ENCODE results near the gene MAEL. TPM values are rescaled to one million over a fixed set of nuclear protein-coding genes. Genes with fewer than 3 reads are reported as not detected.

The MAEL gene
- total RNA-seq, 1 experiment from 2014 or later, result not detected

- Histone ChIP-seq H3K27me3 (ENCODE audit: insufficient read depth, low read length) (no peaks in the 10 kb centered on the region), H3K23me2 (ENCODE audit: insufficient read length, low read depth, low read length, poor library complexity, severe bottlenecking) (no peaks in the 10 kb centered on the region), H3K18ac (ENCODE audit: insufficient read length, low read depth, low read length) (no peak overlapping the region), H4K5ac (ENCODE audit: insufficient read length, low read depth, low read length) (no peak overlapping the region), H4K91ac (ENCODE audit: insufficient read length, low read depth, low read length) (no peak overlapping the region), H3K4me1 (ENCODE audit: insufficient read depth, low read length) (no peaks in the 10 kb centered on the region), H3K79me2 (ENCODE audit: insufficient read depth, low read length) (no peaks in the 10 kb centered on the region), H4K20me1 (ENCODE audit: control insufficient read depth, insufficient read depth, insufficient read length) (no peaks in the 10 kb centered on the region), H2BK20ac (ENCODE audit: low read depth, low read length, poor library complexity, severe bottlenecking) (no peak overlapping the region), H3K23ac (ENCODE audit: insufficient read length, low read depth, low read length) (no peak overlapping the region), H2AK5ac (ENCODE audit: insufficient read length, low read length) (no peak overlapping the region), H3K79me1 (ENCODE audit: insufficient read depth, low read depth, low read length, poor library complexity, severe bottlenecking) (no peaks in the 10 kb centered on the region), H2BK120ac (ENCODE audit: low read depth, low read length, poor library complexity, severe bottlenecking) (no peak overlapping the region), H3K9ac (ENCODE audit: extremely low read depth, insufficient read length, low read length) (no peak overlapping the region), H3K27ac (ENCODE audit: insufficient read length, low read depth, low read length) (no peak overlapping the region), H4K8ac (replicated peaks; ENCODE audit: insufficient read length, low read depth, low read length) (no peak overlapping the region), H3K14ac (ENCODE audit: insufficient read depth, low read length) (no peak overlapping the region), H2BK5ac (ENCODE audit: insufficient read length, low read length) (no peak overlapping the region), H3K56ac (ENCODE audit: insufficient read length, low read depth, low read length) (no peak overlapping the region), H3T11ph (ENCODE audit: low read length) (no peak overlapping the region), H3K4ac (ENCODE audit: low read depth, low read length) (no peak overlapping the region), H3K9me3 (ENCODE audit: control insufficient read depth, low read depth, low read length) (no peaks in the 10 kb centered on the region), H2BK15ac (ENCODE audit: low read depth, low read length) (no peak overlapping the region), H2AFZ (ENCODE audit: low read length) (no peak overlapping the region), H2BK12ac (ENCODE audit: insufficient read length, low read depth, low read length) (no peak overlapping the region), H3K4me2 (ENCODE audit: insufficient read depth, insufficient read length, low read length) (no peak overlapping the region)
- no peak for DNase-seq
- Mint-ChIP-seq H3K27ac (no peak overlapping the region), H3K36me3 (ENCODE audit: insufficient read depth in 1 of 3, low read depth in 3 of 3) (no peaks in the 10 kb centered on the region), H3K4me3 (no peak overlapping the region), H3K9me3 (no peaks in the 10 kb centered on the region), H3K4me1 (peaks cover 7 to 12% of the 10 kb centered on the region in 2 experiments), H3K27me3 (ENCODE audit: low read depth) (peaks cover 1% of the 10 kb centered on the region; the same call in 1 of the 2 replicates)
- TF ChIP-seq CTCF (conservative IDR thresholded peaks at IDR 0.05), result no peak
- WGBS (ENCODE audit: extremely low coverage, insufficient read length, low lambda C conversion rate), result no CpG with 5 or more reads among the region's 1 CpG
Measured at GRCh38 chr1:167059809-167060107, 70.7 kb downstream of the MAEL start.

Measured in H9 (cell line).